Trophoblast cell (in vitro differentiated cells and primary cell): ENCODE results near the gene IL20RB.

Experiments used
- DNase-seq, 2 donors: peaks; one replicate each; pipeline ENCODE4 v3.0.0-alpha.2; 2016
- H2AFZ ChIP-seq: 2 replicates; pipeline ENCODE4 v1.6.1; 2013; ENCODE audit warnings: low read length, moderate library complexity, mild to moderate bottlenecking; ENCODE audit not compliant: insufficient read depth, poor library complexity
- H2AK5ac ChIP-seq: 2 replicates; pipeline ENCODE4 v1.6.1; 2013; ENCODE audit warnings: mild to moderate bottlenecking, low read length
- H2BK120ac ChIP-seq: 2 replicates; pipeline ENCODE4 v1.6.1; 2013; ENCODE audit warnings: low read length, mild to moderate bottlenecking, moderate library complexity; ENCODE audit not compliant: insufficient read depth, poor library complexity
- H2BK12ac ChIP-seq: 2 replicates; pipeline ENCODE4 v1.6.1; 2013; ENCODE audit warnings: mild to moderate bottlenecking, low read length, moderate library complexity
- H2BK5ac ChIP-seq: 2 replicates; pipeline ENCODE4 v1.6.1; 2013; ENCODE audit warnings: low read length, low read depth, moderate library complexity, mild to moderate bottlenecking; ENCODE audit not compliant: poor library complexity
- H3K14ac ChIP-seq: 2 replicates; pipeline ENCODE4 v1.6.1; 2013; ENCODE audit warnings: mild to moderate bottlenecking, low read length
- H3K18ac ChIP-seq: 2 replicates; pipeline ENCODE4 v1.6.1; 2013; ENCODE audit warnings: mild to moderate bottlenecking, low read length
- H3K23ac ChIP-seq: 2 replicates; pipeline ENCODE4 v1.6.1; 2013; ENCODE audit warnings: low read length
- H3K27ac ChIP-seq: 2 replicates; pipeline ENCODE4 v1.5.1; 2013; ENCODE audit warnings: low read depth, mild to moderate bottlenecking, inconsistent platforms, low read length, moderate library complexity
- H3K27me3 ChIP-seq: 2 replicates; pipeline ENCODE4 v1.6.1; 2013; ENCODE audit warnings: inconsistent platforms, mild to moderate bottlenecking, low read length, moderate library complexity; ENCODE audit not compliant: insufficient read depth
- H3K36me3 ChIP-seq, 2 experiments: 1 replicate in 1 of 2; 2 replicates in 1 of 2; pipeline ENCODE4 v1.6.1; 2013; ENCODE audit warnings: low read length in 2 of 2, mild to moderate bottlenecking in 2 of 2, moderate library complexity in 1 of 2; ENCODE audit not compliant: insufficient read depth in 2 of 2, control insufficient read depth in 1 of 2
- H3K4ac ChIP-seq: 2 replicates; pipeline ENCODE4 v1.6.1; 2013; ENCODE audit warnings: low read depth, mild to moderate bottlenecking, low read length, moderate library complexity
- H3K4me1 ChIP-seq, 2 experiments: 1 replicate in 1 of 2; 2 replicates in 1 of 2; pipeline ENCODE4 v1.6.1; 2013; ENCODE audit warnings: low read length in 2 of 2, mild to moderate bottlenecking in 2 of 2, moderate library complexity in 1 of 2; ENCODE audit not compliant: insufficient read depth in 2 of 2, control insufficient read depth in 1 of 2
- H3K4me2 ChIP-seq: 2 replicates; pipeline ENCODE4 v1.6.1; 2013; ENCODE audit warnings: inconsistent platforms, mild to moderate bottlenecking, low read length, moderate library complexity
- H3K4me3 ChIP-seq: 2 replicates; pipeline ENCODE4 v1.5.1; 2013; ENCODE audit warnings: mild to moderate bottlenecking, low read depth, low read length, inconsistent platforms
- H3K79me1 ChIP-seq: one replicate; pipeline ENCODE4 v1.6.1; 2013; ENCODE audit warnings: low read length
- H3K79me2 ChIP-seq: 2 replicates; pipeline ENCODE4 v1.6.1; 2013; ENCODE audit warnings: low read length, mild to moderate bottlenecking; ENCODE audit not compliant: control insufficient read depth, insufficient read depth, poor library complexity
- H3K9ac ChIP-seq: 2 replicates; pipeline ENCODE4 v1.6.1; 2013; ENCODE audit warnings: mild to moderate bottlenecking, low read length
- H3K9me3 ChIP-seq: 2 replicates; pipeline ENCODE4 v1.6.1; 2013; ENCODE audit warnings: low read depth, mild to moderate bottlenecking, control low read depth, inconsistent platforms, low read length; ENCODE audit not compliant: insufficient read depth
- H4K12ac ChIP-seq: 2 replicates; pipeline ENCODE4 v1.6.1; 2013; ENCODE audit warnings: low read depth, mild to moderate bottlenecking, low read length, moderate library complexity
- H4K8ac ChIP-seq: 2 replicates; pipeline ENCODE4 v1.6.1; 2013; ENCODE audit warnings: low read depth, mild to moderate bottlenecking, low read length, moderate library complexity
- H4K91ac ChIP-seq: one replicate; pipeline ENCODE4 v1.6.1; 2013; ENCODE audit warnings: low read depth, mild to moderate bottlenecking, low read length, moderate library complexity
- WGBS: extraction: QIAGEN DNeasy Blood & Tissue Kit; methylation state at CpG from one replicate; pipeline ENCODE4 v1.1.7; 2013; ENCODE audit warnings: missing lambda C conversion rate; ENCODE audit not compliant: insufficient read length, insufficient coverage; ENCODE audit errors: extremely low coverage; 5-methylcytosine and 5-hydroxymethylcytosine counted together

Gene IL20RB

GRCh38 chr3:136931606-136932005 lies 26.2 kb upstream of the IL20RB start:
- H3K79me1 ChIP-seq, result no peaks in the 10 kb centered on the region
- no peak for DNase-seq
- H2BK5ac ChIP-seq, result no peak overlapping the region
- no peak overlapping the region for H2AK5ac ChIP-seq
- H3K4me2 ChIP-seq, result no peak overlapping the region
- H3K79me2 ChIP-seq, result no peaks in the 10 kb centered on the region
- H3K4ac ChIP-seq, result no peak overlapping the region
- no peak overlapping the region for H4K91ac ChIP-seq
- H3K27ac ChIP-seq, result no peak overlapping the region
- no peaks in the 10 kb centered on the region for H3K4me1 ChIP-seq
- no peaks in the 10 kb centered on the region for H3K27me3 ChIP-seq
- H3K14ac ChIP-seq, result no peak overlapping the region
- no peaks in the 10 kb centered on the region for H3K9me3 ChIP-seq
- no peak overlapping the region for H2BK120ac ChIP-seq
- H3K4me3 ChIP-seq, result no peak overlapping the region
- peaks cover 1 to 4% of the 10 kb centered on the region in 2 experiments for H3K36me3 ChIP-seq
- H4K12ac ChIP-seq, result no peak overlapping the region
- WGBS, result no CpG with 5 or more reads among the region's 4 CpGs
- no peak overlapping the region for H2BK12ac ChIP-seq
- no peak overlapping the region for H3K18ac ChIP-seq
- H4K8ac ChIP-seq, result no peak overlapping the region
- H3K9ac ChIP-seq, result no peak overlapping the region
- H3K23ac ChIP-seq, result no peak overlapping the region
- no peak overlapping the region for H2AFZ ChIP-seq

GRCh38 chr3:136932523-136932922 lies 25.3 kb upstream of the IL20RB start:
- H3K79me2 ChIP-seq, result no peaks in the 10 kb centered on the region
- DNase-seq, result peak in 1 of 2 donors; percentile 37
- WGBS, result no CpG with 5 or more reads among the region's 1 CpG
- H3K27ac ChIP-seq, result no peak overlapping the region
- no peak overlapping the region for H2BK12ac ChIP-seq
- H3K18ac ChIP-seq, result no peak overlapping the region
- no peaks in the 10 kb centered on the region for H3K79me1 ChIP-seq
- H2BK5ac ChIP-seq, result no peak overlapping the region
- H3K4me3 ChIP-seq, result no peak overlapping the region
- H3K4me1 ChIP-seq, result no peaks in the 10 kb centered on the region
- H3K36me3 ChIP-seq, result peaks cover 1 to 4% of the 10 kb centered on the region in 2 experiments
- no peak overlapping the region for H2AK5ac ChIP-seq
- H3K9me3 ChIP-seq, result no peaks in the 10 kb centered on the region
- H4K8ac ChIP-seq, result no peak overlapping the region
- H4K91ac ChIP-seq, result no peak overlapping the region
- H3K4ac ChIP-seq, result no peak overlapping the region
- H3K27me3 ChIP-seq, result no peaks in the 10 kb centered on the region
- H3K4me2 ChIP-seq, result no peak overlapping the region
- no peak overlapping the region for H2BK120ac ChIP-seq
- no peak overlapping the region for H3K14ac ChIP-seq
- no peak overlapping the region for H3K23ac ChIP-seq
- no peak overlapping the region for H3K9ac ChIP-seq
- no peak overlapping the region for H2AFZ ChIP-seq
- no peak overlapping the region for H4K12ac ChIP-seq

GRCh38 chr3:136932978-136933772 lies 24.6 kb upstream of the IL20RB start:
- Histone ChIP-seq H4K91ac (no peak overlapping the region), H2BK12ac (no peak overlapping the region), H3K36me3 (peaks cover 1 to 4% of the 10 kb centered on the region in 2 experiments), H2AK5ac (no peak overlapping the region), H3K9ac (no peak overlapping the region), H2BK5ac (no peak overlapping the region), H3K9me3 (no peaks in the 10 kb centered on the region), H3K4me3 (no peak overlapping the region), H3K18ac (no peak overlapping the region), H4K12ac (no peak overlapping the region), H3K4me2 (no peak overlapping the region), H3K4ac (no peak overlapping the region), H3K79me1 (no peaks in the 10 kb centered on the region), H3K23ac (no peak overlapping the region), H3K14ac (no peak overlapping the region), H3K4me1 (no peaks in the 10 kb centered on the region), H2BK120ac (no peak overlapping the region), H3K79me2 (no peaks in the 10 kb centered on the region), H4K8ac (no peak overlapping the region), H2AFZ (no peak overlapping the region), H3K27me3 (no peaks in the 10 kb centered on the region), H3K27ac (no peak overlapping the region)
- WGBS, result no CpG with 5 or more reads among the region's 1 CpG
- peak; percentile 33 to 67 for DNase-seq

- no peaks in the 10 kb centered on the region for H3K9me3 ChIP-seq
- no peak overlapping the region for H3K23ac ChIP-seq
Observed at GRCh38 chr3:136937175-136937574, 20.6 kb upstream of the IL20RB start.

More at GRCh38 chr3:136937175-136937574, 20.6 kb upstream of the IL20RB start:
- Histone ChIP-seq H2AK5ac (no peak overlapping the region), H3K36me3 (peaks cover 0 to 4% of the 10 kb centered on the region in 2 experiments), H3K9ac (no peak overlapping the region), H3K79me2 (no peaks in the 10 kb centered on the region), H3K4me3 (no peak overlapping the region), H4K12ac (no peak overlapping the region), H4K8ac (no peak overlapping the region), H3K4me2 (no peak overlapping the region), H3K4ac (no peak overlapping the region), H3K18ac (no peak overlapping the region), H3K4me1 (no peaks in the 10 kb centered on the region), H3K27ac (no peak overlapping the region), H4K91ac (no peak overlapping the region), H3K79me1 (no peaks in the 10 kb centered on the region), H3K14ac (no peak overlapping the region), H2BK5ac (no peak overlapping the region), H2BK120ac (no peak overlapping the region), H3K27me3 (no peaks in the 10 kb centered on the region), H2AFZ (no peak overlapping the region), H2BK12ac (no peak overlapping the region)
- no CpG with 5 or more reads among the region's 1 CpG for WGBS
- no peak for DNase-seq
